NK-92 (cell line): ENCODE results near the gene TLDC2.
"Not testable (repeated sequence)": the region's sequence is repeated elsewhere in the genome, so short reads cannot be mapped to it uniquely, and the experiment has no call there.

ENCODE experiments used
- DNase-seq: peaks from one replicate; lab custom pipeline; 2025; ENCODE audit not compliant: unreplicated experiment; lab: John Stamatoyannopoulos, UW

TLDC2 gene

GRCh38 chr20:36905566-36905965, 29.6 kb downstream of the TLDC2 start:
- not testable (repeated sequence) for DNase-seq

- not testable (repeated sequence) for DNase-seq
Observed at GRCh38 chr20:36906086-36906485, 30.1 kb downstream of the TLDC2 start.

GRCh38 chr20:36908603-36909002, 32.7 kb downstream of the TLDC2 start:
- DNase-seq, result no peak

- no peak for DNase-seq
Observed at GRCh38 chr20:36916199-36916598, 40.3 kb downstream of the TLDC2 start.

- DNase-seq, result no peak
Observed at GRCh38 chr20:36917240-36917639, 41.3 kb downstream of the TLDC2 start.

GRCh38 chr20:36917943-36918342, 42.0 kb downstream of the TLDC2 start:
- DNase-seq, result no peak

GRCh38 chr20:36919715-36920333, 43.9 kb downstream of the TLDC2 start:
- no peak for DNase-seq

- no peak for DNase-seq
Observed at GRCh38 chr20:36920334-36920730, 44.4 kb downstream of the TLDC2 start.

- no peak for DNase-seq
Observed at GRCh38 chr20:36924167-36925045, 48.5 kb downstream of the TLDC2 start.

GRCh38 chr20:36925234-36925633, 49.3 kb downstream of the TLDC2 start:
- no peak for DNase-seq

- no peak for DNase-seq
Observed at GRCh38 chr20:36926653-36927200, 50.8 kb downstream of the TLDC2 start.

- DNase-seq, result no peak
Observed at GRCh38 chr20:36927704-36928103, 51.8 kb downstream of the TLDC2 start.

- DNase-seq, result no peak
Observed at GRCh38 chr20:36929290-36929689, 53.4 kb downstream of the TLDC2 start.

- no peak for DNase-seq
Observed at GRCh38 chr20:36929691-36930090, 53.8 kb downstream of the TLDC2 start.

GRCh38 chr20:36932067-36932466, 56.1 kb downstream of the TLDC2 start:
- DNase-seq, result not testable (repeated sequence)

GRCh38 chr20:36932476-36933426, 56.8 kb downstream of the TLDC2 start:
- DNase-seq, result no peak

GRCh38 chr20:36933571-36933970, 57.6 kb downstream of the TLDC2 start:
- DNase-seq, result not testable (repeated sequence)

- no peak for DNase-seq
Observed at GRCh38 chr20:36936341-36936740, 60.4 kb downstream of the TLDC2 start.

GRCh38 chr20:36936761-36937401, 60.9 kb downstream of the TLDC2 start:
- DNase-seq, result not testable (repeated sequence)

- no peak for DNase-seq
Observed at GRCh38 chr20:36937402-36937770, 61.4 kb downstream of the TLDC2 start.
